HEK293T (cell line): Measurements from ENCODE around the gene ADGRB3.

Experiments used
- FOXA1 ChIP-seq: fragments of 450-650 bp; IDR thresholded peaks from 2 replicates; pipeline ENCODE4 v1.6.1; 2016; ENCODE audit warnings: mild to moderate bottlenecking
- FOXM1 ChIP-seq: fragments of 450-650 bp; IDR thresholded peaks from 2 replicates; pipeline ENCODE4 v1.6.1; 2017; ENCODE audit warnings: mild to moderate bottlenecking, borderline replicate concordance
- HDGF ChIP-seq: fragments of 450-650 bp; IDR thresholded peaks from 2 replicates; pipeline ENCODE4 v1.6.1; 2017; ENCODE audit warnings: antibody characterized with exemption, borderline replicate concordance
- LEF1 ChIP-seq: fragments of 450-650 bp; IDR thresholded peaks from 2 replicates; pipeline ENCODE4 v1.6.1; 2017; ENCODE audit warnings: mild to moderate bottlenecking, borderline replicate concordance
- SP1 ChIP-seq: fragments of 450-650 bp; IDR thresholded peaks from 2 replicates; pipeline ENCODE4 v1.6.1; 2017

- TF ChIP-seq SP1 (no peak), FOXM1 (no peak), LEF1 (no peak), FOXA1 (no peak), HDGF (no peak)
Observed at GRCh38 chr6:68901044-68901443, 266.0 kb downstream of the ADGRB3 start.
